ENCODE data around the gene BPIFB4.
A peak's percentile ranks its signal among the peaks of the same experiment; 100 is the strongest.

Gene BPIFB4

GRCh38 chr20:33062105-33062824, 17.2 kb upstream of the BPIFB4 start:
- no peak for DNase-seq

- DNase-seq = no peak
Observed at GRCh38 chr20:33062825-33063149, 16.7 kb upstream of the BPIFB4 start.

- no peak for DNase-seq
Observed at GRCh38 chr20:33063271-33063670, 16.2 kb upstream of the BPIFB4 start.

GRCh38 chr20:33064572-33065287, 14.7 kb upstream of the BPIFB4 start:
- DNase-seq = no peak

- DNase-seq = no peak
Observed at GRCh38 chr20:33065785-33066184, 13.7 kb upstream of the BPIFB4 start.

- DNase-seq = no peak
Observed at GRCh38 chr20:33067806-33068205, 11.6 kb upstream of the BPIFB4 start.

GRCh38 chr20:33068251-33068939, 11.0 kb upstream of the BPIFB4 start:
- DNase-seq = no peak

- DNase-seq = no peak
Observed at GRCh38 chr20:33069673-33070072, 9.8 kb upstream of the BPIFB4 start.

GRCh38 chr20:33070111-33071053, 9.1 kb upstream of the BPIFB4 start:
- DNase-seq = no peak

- no peak for DNase-seq
Observed at GRCh38 chr20:33071198-33071597, 8.2 kb upstream of the BPIFB4 start.

- no peak for DNase-seq
Observed at GRCh38 chr20:33072362-33072761, 7.1 kb upstream of the BPIFB4 start.

GRCh38 chr20:33072813-33073212, 6.6 kb upstream of the BPIFB4 start:
- no peak for DNase-seq

- DNase-seq = no peak
Observed at GRCh38 chr20:33074675-33075074, 4.8 kb upstream of the BPIFB4 start.

- DNase-seq = no peak
Observed at GRCh38 chr20:33075281-33075680, 4.2 kb upstream of the BPIFB4 start.

- peak; percentile 39 for DNase-seq
Observed at GRCh38 chr20:33076662-33077372, 2.6 kb upstream of the BPIFB4 start.

- no peak for DNase-seq
Observed at GRCh38 chr20:33081411-33082154, 2.1 kb downstream of the BPIFB4 start.

- DNase-seq = no peak
Observed at GRCh38 chr20:33082546-33082945, 3.1 kb downstream of the BPIFB4 start.

- DNase-seq = no peak
Observed at GRCh38 chr20:33083544-33084340, 4.3 kb downstream of the BPIFB4 start.

- no peak for DNase-seq
Observed at GRCh38 chr20:33084722-33085121, 5.3 kb downstream of the BPIFB4 start.

GRCh38 chr20:33086052-33086722, 6.7 kb downstream of the BPIFB4 start:
- no peak for DNase-seq

Measured in NCI-H524 treated with DMSO at 0.1 percent for 48 hours (cell line).